GM13977 (cell line): Measurements from ENCODE around the gene CCDC186.

Experiments
- DNase-seq: peaks from one replicate; pipeline ENCODE4 v3.0.0; 2012; ENCODE audit warnings: low spot score
- CTCF ChIP-seq: IDR thresholded peaks from 2 replicates; pipeline ENCODE4 v1.5.1; 2012; ENCODE audit warnings: mild to moderate bottlenecking, control low read depth; ENCODE audit not compliant: insufficient read depth; ENCODE audit errors: extremely low read depth, missing control alignments
- in situ Hi-C: fragments of 300-500 bp; cut with MboI; formaldehyde crosslinking; loops from one replicate; pipeline ENCODE4 v1.12.0; 2022; ENCODE audit warnings: low sequenced_read_pairs, low pct_unique_long_range_greater_than_20kb, mixed read lengths, inconsistent platforms; ENCODE audit not compliant: unreplicated experiment

CCDC186 gene

GRCh38 chr10:114208351-114208750 is 34.3 kb upstream of the CCDC186 start:
- no peak for TF ChIP-seq CTCF
- in situ Hi-C loops: no loop called here
- DNase-seq: no peak

GRCh38 chr10:114207349-114207748 is 33.3 kb upstream of the CCDC186 start:
- DNase-seq: no peak
- TF ChIP-seq CTCF: no peak
- in situ Hi-C loops: no loop called here

GRCh38 chr10:114206902-114207301 is 32.9 kb upstream of the CCDC186 start:
- TF ChIP-seq CTCF: no peak
- in situ Hi-C loops: no loop called here
- no peak for DNase-seq

GRCh38 chr10:114202812-114203211 is 28.8 kb upstream of the CCDC186 start:
- in situ Hi-C loops: no loop called here
- no peak for DNase-seq
- no peak for TF ChIP-seq CTCF

- no peak for TF ChIP-seq CTCF
- in situ Hi-C loops: no loop called here
- DNase-seq: no peak
Observed at GRCh38 chr10:114199239-114199638, 25.2 kb upstream of the CCDC186 start.

- in situ Hi-C loops: no loop called here
- DNase-seq: peak; percentile 23
- no peak for TF ChIP-seq CTCF
Observed at GRCh38 chr10:114195079-114195478, 21.1 kb upstream of the CCDC186 start.

GRCh38 chr10:114189700-114190099 is 15.7 kb upstream of the CCDC186 start:
- no peak for DNase-seq
- in situ Hi-C loops: no loop called here
- TF ChIP-seq CTCF: no peak
